Tibial artery (tissue), 4 donors: ENCODE results near the gene ISYNA1.

Source experiments
- DNase-seq, 2 donors: peaks; one replicate each; pipeline ENCODE4 v3.0.0-alpha.2; 2019
- H3K27ac ChIP-seq, 2 donors: fragments of 200-600 bp; sonication (generic) in 1 of 2; 1 replicate in 1 of 2; 2 replicates in 1 of 2; pipeline ENCODE4 v1.5.1; 2018 to 2019; ENCODE audit warnings: mild to moderate bottlenecking in 1 of 2
- H3K27me3 ChIP-seq, 2 donors: fragments of 200-600 bp; sonication (generic) in 1 of 2; one replicate each; pipeline versions ENCODE4 v1.5.1 to v1.6.0; 2016 to 2019
- H3K36me3 ChIP-seq, 3 donors: fragments of 200-600 bp; sonication (generic) in 2 of 3; one replicate each; pipeline ENCODE4 v1.5.1; 2016 to 2019; ENCODE audit warnings: mild to moderate bottlenecking in 2 of 3
- H3K4me1 ChIP-seq, 4 donors: fragments of 200-600 bp; sonication (generic) in 2 of 4; 1 replicate in 3 of 4; 2 replicates in 1 of 4; pipeline ENCODE4 v1.5.1; 2016 to 2019
- H3K4me3 ChIP-seq, 2 donors: fragments of 200-600 bp; sonication (generic) in 1 of 2; 1 replicate in 1 of 2; 2 replicates in 1 of 2; pipeline ENCODE4 v1.5.1; 2018 to 2019; ENCODE audit warnings: mild to moderate bottlenecking in 2 of 2
- H3K9me3 ChIP-seq, 3 donors: fragments of 200-600 bp; sonication (generic) in 1 of 3; one replicate each; pipeline ENCODE4 v1.5.1; 2016 to 2019
- intact Hi-C: fragments of 100-400 bp; cut with DNase I; formaldehyde crosslinking; loops from one replicate; pipeline ENCODE4 v1.15.0; 2023; ENCODE audit warnings: low total_unique reads
- TF ChIP-seq, protein P1 (sequence below), 2 experiments: fragments of 200-600 bp in 1 of 2; fragments of 450-650 bp in 1 of 2; IDR thresholded peaks; one replicate each; pipeline ENCODE4 v1.5.1; 2017 to 2019; ENCODE audit warnings: antibody characterized with exemption in 2 of 2, mild to moderate bottlenecking in 1 of 2, moderate library complexity in 1 of 2

The ISYNA1 gene

DNA sequence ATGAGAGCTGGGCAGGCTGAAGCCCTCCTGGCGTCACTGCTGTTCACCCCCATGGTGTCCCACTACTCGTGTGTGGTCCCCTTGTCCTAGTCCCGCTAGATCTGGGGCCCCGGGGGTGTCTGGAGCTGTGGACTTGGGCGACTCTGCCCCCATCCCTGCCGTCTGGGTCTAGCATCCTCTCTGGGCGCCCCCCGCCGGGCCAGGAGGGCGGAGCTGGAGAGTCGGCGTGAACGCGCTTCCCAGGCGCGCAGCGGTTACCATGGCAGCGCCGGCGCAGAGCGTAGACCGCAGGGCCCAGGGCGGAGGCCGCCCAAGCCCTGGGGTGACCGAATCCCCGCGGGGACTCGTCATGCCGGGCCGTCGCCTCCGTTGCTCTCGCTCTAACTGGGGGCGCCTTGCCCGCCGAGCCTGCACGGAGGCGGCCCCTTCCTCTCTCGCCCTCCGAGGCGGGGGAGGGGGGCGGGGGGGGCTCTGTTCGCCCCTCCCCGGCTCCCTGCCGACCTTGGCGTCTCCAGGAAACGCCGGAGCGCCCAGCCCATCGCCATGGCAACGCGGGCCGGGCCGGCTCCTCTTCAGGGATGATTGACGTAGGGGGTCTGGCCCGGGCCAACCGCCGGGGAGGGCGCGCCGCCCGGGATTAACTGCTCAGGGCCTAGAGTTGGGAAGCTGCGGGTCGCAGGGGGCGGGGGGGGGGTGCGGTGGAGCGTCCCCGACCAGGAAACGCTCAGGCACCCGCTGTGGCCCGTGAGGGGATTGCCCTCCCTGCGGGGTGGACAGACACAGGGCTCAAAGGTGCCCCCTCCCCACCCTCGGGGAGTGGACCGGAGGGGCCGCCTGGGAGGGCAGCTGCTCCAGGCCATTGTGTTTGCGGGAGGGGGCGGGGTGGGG is 8.9 kb downstream of the ISYNA1 start:
- Histone ChIP-seq H3K36me3 (peaks cover 0 to 12% (median 0%) of the 10 kb centered on the region in 3 donors), H3K4me3 (peak overlapping the region; percentile 42 to 51), H3K27ac (peak overlapping the region; percentile 66 to 73), H3K27me3 (peaks cover 0 to 8% of the 10 kb centered on the region in 2 donors), H3K9me3 (no peaks in the 10 kb centered on the region), H3K4me1 (peaks cover 0 to 56% (median 46%) of the 10 kb centered on the region in 4 donors)
- intact Hi-C loops, result no loop called here
- DNase-seq, result peak in 1 of 2 donors; percentile 87
- TF ChIP-seq, protein P1, sequence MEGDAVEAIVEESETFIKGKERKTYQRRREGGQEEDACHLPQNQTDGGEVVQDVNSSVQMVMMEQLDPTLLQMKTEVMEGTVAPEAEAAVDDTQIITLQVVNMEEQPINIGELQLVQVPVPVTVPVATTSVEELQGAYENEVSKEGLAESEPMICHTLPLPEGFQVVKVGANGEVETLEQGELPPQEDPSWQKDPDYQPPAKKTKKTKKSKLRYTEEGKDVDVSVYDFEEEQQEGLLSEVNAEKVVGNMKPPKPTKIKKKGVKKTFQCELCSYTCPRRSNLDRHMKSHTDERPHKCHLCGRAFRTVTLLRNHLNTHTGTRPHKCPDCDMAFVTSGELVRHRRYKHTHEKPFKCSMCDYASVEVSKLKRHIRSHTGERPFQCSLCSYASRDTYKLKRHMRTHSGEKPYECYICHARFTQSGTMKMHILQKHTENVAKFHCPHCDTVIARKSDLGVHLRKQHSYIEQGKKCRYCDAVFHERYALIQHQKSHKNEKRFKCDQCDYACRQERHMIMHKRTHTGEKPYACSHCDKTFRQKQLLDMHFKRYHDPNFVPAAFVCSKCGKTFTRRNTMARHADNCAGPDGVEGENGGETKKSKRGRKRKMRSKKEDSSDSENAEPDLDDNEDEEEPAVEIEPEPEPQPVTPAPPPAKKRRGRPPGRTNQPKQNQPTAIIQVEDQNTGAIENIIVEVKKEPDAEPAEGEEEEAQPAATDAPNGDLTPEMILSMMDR (IDR thresholded peaks at IDR 0.05), result no peak

DNA sequence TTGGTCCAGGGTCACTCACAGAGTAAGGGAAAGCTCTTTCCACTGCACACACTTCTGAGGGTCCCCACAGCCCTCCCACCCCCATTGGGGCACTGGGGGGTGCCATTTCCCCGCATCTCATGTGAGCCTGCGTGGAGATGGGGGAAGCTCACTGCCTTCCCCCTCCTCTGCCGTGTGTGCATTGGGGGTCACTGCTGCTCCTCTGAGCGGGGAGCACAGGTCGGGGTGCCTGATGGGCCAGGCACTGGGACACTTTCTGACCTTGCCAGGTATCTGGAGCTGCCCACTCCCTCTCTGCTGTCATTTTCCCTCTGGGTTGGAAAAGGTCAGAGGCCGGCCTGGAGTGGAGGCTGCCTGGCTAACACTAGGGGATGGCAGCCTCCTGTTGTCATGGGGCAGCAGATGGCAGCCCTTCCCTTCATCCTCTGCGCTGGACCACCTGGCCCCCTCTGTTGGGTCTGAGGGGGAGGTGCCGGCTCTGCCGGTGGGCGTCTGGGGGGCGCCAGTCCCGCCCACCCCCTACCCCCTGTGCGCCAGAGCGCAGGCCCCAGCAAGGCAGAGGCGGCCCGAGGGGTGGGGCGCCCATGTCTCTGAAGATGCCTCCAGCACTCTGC is 9.7 kb downstream of the ISYNA1 start:
- TF ChIP-seq, protein P1 (IDR thresholded peaks at IDR 0.05), result no peak
- no peak for DNase-seq
- H3K4me3 ChIP-seq, result peak overlapping the region in 1 of 2 donors; percentile 51
- intact Hi-C loops, result no loop called here
- H3K27me3 ChIP-seq, result peaks cover 0 to 6% of the 10 kb centered on the region in 2 donors
- peaks cover 0 to 57% (median 43%) of the 10 kb centered on the region in 4 donors for H3K4me1 ChIP-seq
- peaks cover 0 to 12% (median 0%) of the 10 kb centered on the region in 3 donors for H3K36me3 ChIP-seq
- no peaks in the 10 kb centered on the region for H3K9me3 ChIP-seq
- H3K27ac ChIP-seq, result peak overlapping the region; percentile 66 to 73

DNA sequence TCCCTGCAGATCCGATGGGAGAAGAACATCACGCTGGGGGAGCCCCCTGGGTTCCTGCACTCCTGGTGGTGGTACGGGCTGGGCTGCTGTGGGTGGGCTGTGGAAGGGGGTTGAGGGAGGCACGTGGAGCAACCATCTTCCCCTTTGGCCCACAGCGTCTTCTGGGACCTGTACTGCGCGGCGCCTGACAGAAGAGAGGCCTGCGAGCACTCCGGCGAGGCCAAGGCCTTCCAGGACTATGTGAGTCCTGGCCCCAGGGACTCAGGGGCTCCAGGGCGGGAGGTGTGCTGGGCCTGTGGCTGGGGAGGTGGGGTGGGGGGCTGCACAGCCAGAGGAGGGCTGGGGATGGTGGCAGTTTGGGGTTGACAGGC is 10.2 kb downstream of the ISYNA1 start:
- intact Hi-C loops, result no loop called here
- TF ChIP-seq, protein P1 (IDR thresholded peaks at IDR 0.05), result no peak
- peak overlapping the region in 1 of 2 donors; percentile 73 for H3K27ac ChIP-seq
- H3K27me3 ChIP-seq, result peaks cover 0 to 4% of the 10 kb centered on the region in 2 donors
- peaks cover 0 to 12% (median 0%) of the 10 kb centered on the region in 3 donors for H3K36me3 ChIP-seq
- no peak overlapping the region for H3K4me3 ChIP-seq
- H3K4me1 ChIP-seq, result peaks cover 0 to 52% (median 38%) of the 10 kb centered on the region in 4 donors
- DNase-seq, result no peak
- no peaks in the 10 kb centered on the region for H3K9me3 ChIP-seq

DNA sequence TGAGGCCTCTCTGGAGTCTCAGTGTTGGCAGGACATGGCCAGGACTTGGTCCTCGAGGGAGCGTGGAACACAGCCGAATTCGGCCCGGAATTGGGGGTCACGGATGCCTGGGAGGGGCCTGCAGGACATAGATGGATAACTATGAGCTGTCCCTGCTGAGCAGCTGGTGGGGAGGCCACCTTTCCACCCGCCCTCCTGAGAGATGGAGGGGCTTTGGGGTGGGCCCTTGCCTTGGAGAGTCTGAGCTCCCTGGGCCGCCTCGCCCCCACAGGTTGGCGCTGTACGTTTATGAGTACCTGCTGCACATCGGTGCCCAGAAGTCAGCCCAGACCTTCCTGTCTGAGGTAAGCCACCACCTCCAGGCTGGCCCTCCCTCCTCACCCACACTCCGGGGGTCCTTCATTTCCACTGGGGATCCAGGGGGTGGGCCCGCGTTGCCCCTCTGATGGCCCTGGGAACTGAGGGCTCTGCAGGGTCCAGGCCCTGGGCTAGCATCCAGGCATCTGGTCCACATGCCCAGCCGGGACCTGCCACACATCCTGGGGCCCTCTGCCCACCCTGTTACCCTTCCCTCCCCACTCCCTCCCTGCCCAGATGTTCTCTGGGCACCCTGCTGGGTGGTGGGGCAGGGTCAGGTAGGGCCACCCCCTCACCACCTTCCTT is 10.7 kb downstream of the ISYNA1 start:
- no peak overlapping the region for H3K4me3 ChIP-seq
- H3K27me3 ChIP-seq, result peaks cover 0 to 4% of the 10 kb centered on the region in 2 donors
- no peaks in the 10 kb centered on the region for H3K9me3 ChIP-seq
- peaks cover 0 to 12% (median 0%) of the 10 kb centered on the region in 3 donors for H3K36me3 ChIP-seq
- TF ChIP-seq, protein P1 (IDR thresholded peaks at IDR 0.05), result no peak
- peaks cover 0 to 50% (median 38%) of the 10 kb centered on the region in 4 donors for H3K4me1 ChIP-seq
- peak in 1 of 2 donors; percentile 68 for DNase-seq
- intact Hi-C loops, result no loop called here
- H3K27ac ChIP-seq, result peak overlapping the region; percentile 59 to 82

DNA sequence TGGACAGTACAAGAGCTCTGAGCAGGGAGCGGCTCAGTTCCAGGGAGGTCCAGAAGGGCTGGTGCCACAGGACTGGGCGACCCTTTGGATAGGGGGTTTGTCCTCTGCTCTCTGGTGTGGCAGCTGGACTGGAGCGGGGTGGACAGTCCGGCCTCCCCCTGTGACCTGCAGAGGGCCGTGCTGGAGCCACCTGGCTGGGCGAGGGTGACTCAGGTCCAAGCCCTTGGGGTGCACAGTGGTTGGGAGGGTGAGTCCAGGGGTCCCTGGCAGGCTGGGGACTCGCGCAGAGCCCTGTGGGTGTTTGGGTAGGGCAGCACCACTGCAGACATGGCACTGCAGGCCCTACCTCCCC is 11.5 kb downstream of the ISYNA1 start:
- Histone ChIP-seq H3K27me3 (peaks cover 0 to 4% of the 10 kb centered on the region in 2 donors), H3K4me3 (no peak overlapping the region), H3K27ac (peak overlapping the region; percentile 59 to 82), H3K4me1 (peaks cover 0 to 52% (median 41%) of the 10 kb centered on the region in 4 donors), H3K9me3 (no peaks in the 10 kb centered on the region), H3K36me3 (peaks cover 0 to 12% (median 0%) of the 10 kb centered on the region in 3 donors)
- no peak for DNase-seq
- TF ChIP-seq, protein P1 (IDR thresholded peaks at IDR 0.05), result no peak
- intact Hi-C loops, result no loop called here
